ENCODE measurements around the gene ZNF844. TPM values are rescaled to one million over a fixed set of nuclear protein-coding genes. Genes with fewer than 3 reads are reported as not detected.

The ZNF844 gene
- total RNA-seq, 2 donors from 2014 or later: 8.3 to 12.4 TPM

DNA sequence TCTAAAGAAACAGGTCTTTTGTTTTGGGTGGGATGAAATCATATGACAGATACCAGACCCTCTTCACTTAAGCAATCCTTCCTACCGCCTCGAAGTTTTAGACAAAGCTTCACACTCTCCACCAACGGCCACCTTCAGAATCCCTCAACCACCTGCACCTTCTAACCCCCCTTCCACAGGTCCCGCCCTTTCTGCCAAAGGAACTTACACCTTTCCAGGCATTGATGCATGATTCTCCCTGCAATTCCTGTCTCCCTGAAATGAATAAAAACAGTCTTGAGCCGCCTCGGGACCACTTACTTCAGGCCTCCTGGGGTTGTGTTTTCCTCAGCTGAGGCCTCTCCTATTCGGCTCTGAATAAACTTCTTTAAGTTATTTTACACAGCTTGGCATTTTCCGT is 29.9 kb upstream of the ZNF844 start:
- H3K27ac ChIP-seq: no peak overlapping the region
- no peaks in the 10 kb centered on the region for H3K9me3 ChIP-seq
- H3K27me3 ChIP-seq: no peaks in the 10 kb centered on the region
- intact Hi-C loops (cut with DNase I): no loop called here
- no peaks in the 10 kb centered on the region for H3K36me3 ChIP-seq
- no peak for DNase-seq
- H3K4me1 ChIP-seq: no peaks in the 10 kb centered on the region
- no peak overlapping the region for H3K9ac ChIP-seq (ENCODE audit: low read depth in 2 of 2, low read length in 2 of 2)
- TF ChIP-seq, protein P1, sequence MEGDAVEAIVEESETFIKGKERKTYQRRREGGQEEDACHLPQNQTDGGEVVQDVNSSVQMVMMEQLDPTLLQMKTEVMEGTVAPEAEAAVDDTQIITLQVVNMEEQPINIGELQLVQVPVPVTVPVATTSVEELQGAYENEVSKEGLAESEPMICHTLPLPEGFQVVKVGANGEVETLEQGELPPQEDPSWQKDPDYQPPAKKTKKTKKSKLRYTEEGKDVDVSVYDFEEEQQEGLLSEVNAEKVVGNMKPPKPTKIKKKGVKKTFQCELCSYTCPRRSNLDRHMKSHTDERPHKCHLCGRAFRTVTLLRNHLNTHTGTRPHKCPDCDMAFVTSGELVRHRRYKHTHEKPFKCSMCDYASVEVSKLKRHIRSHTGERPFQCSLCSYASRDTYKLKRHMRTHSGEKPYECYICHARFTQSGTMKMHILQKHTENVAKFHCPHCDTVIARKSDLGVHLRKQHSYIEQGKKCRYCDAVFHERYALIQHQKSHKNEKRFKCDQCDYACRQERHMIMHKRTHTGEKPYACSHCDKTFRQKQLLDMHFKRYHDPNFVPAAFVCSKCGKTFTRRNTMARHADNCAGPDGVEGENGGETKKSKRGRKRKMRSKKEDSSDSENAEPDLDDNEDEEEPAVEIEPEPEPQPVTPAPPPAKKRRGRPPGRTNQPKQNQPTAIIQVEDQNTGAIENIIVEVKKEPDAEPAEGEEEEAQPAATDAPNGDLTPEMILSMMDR (IDR thresholded peaks at IDR 0.05): no peak
- H3K4me3 ChIP-seq: peak overlapping the region; percentile 98

DNA sequence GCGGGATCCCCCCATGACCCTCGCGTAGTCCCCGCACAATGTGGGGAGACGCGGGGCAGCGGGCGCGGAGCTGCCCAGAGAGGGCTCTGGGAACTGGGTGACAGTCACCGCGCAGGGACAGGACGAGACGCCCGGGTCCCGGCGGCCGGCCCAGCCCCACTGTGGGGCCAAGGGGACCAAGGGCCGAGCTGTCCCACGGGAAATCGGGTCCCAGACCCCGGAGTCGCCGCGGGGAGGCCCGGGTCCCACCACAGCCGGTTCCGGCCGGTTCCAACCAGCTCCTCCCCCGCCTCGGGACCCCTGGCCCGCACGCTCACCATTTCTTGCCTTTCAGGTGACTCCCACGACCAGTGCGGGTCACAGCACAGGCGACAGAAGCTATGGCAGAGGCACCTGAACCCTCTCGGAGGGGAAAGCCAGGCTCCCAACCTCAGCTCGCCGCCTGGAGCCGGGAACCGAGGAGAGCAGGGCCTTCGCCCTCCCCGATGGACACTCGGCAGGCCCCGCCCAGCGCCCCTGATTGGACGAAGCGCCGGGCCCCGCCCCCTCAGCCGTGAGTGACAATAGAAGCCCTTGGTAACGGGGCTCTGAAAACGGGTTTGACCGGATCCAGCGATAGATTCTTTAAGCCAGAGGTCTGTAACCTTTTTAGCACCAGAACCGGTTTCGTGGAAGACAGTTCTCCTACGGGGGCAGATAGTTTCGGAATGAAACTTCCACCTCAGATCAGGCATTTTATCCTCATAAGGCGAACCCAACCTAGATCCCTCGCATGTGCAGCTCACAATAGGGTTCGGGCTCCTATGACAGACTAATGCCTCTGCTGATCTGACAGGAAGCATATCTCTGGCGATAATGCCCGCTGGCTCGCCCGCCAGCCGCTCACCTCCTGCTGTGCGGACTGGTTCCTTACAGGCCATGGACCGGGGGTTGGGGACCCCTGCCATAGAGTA is 29.0 kb upstream of the ZNF844 start, which contains the start of gene ZNF433:
Gene ZNF433, minus strand, starts transcription at position 460 of the 953 bp plus-strand sequence. Its CDS starts 140 bp downstream, at position 320.
- Histone ChIP-seq H3K9ac (ENCODE audit: low read depth in 2 of 2, low read length in 2 of 2) (peak within 1 kb of the TSS; percentile 86 to 94), H3K36me3 (no peaks in the 10 kb centered on the region), H3K27ac (peak within 1 kb of the TSS; percentile 72), H3K4me3 (peak within 1 kb of the TSS; percentile 98), H3K27me3 (no peaks in the 10 kb centered on the region), H3K4me1 (no peaks in the 10 kb centered on the region), H3K9me3 (no peaks in the 10 kb centered on the region)
- intact Hi-C loops (cut with DNase I): no loop called here
- TF ChIP-seq, protein P1 (IDR thresholded peaks at IDR 0.05): no peak
- DNase-seq: peak; percentile 99

DNA sequence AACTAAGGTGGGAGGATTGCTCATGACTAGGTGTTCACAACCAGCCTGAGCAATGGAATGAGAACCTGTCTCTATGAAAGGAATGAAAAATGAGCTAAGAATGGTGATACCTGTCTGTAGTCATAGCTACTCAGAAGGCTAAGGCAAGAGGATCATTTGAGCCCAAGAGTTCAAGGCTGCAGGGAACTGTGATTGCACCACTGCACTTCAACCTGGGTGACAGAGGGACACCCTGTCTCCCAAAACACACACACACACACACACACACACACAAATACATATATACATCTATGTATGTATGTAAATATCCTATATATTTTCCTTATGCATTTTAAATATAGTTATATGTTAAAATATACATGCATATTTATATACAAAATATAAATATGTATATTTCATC is 21.6 kb upstream of the ZNF844 start:
- no peak for DNase-seq
- no peaks in the 10 kb centered on the region for H3K4me1 ChIP-seq
- TF ChIP-seq, protein P1 (IDR thresholded peaks at IDR 0.05): no peak
- intact Hi-C loops (cut with DNase I): no loop called here
- H3K4me3 ChIP-seq: no peak overlapping the region
- H3K27ac ChIP-seq: no peak overlapping the region
- H3K36me3 ChIP-seq: no peaks in the 10 kb centered on the region
- no peaks in the 10 kb centered on the region for H3K27me3 ChIP-seq
- H3K9ac ChIP-seq (ENCODE audit: low read depth in 2 of 2, low read length in 2 of 2): no peak overlapping the region
- H3K9me3 ChIP-seq: peaks cover 7% of the 10 kb centered on the region

DNA sequence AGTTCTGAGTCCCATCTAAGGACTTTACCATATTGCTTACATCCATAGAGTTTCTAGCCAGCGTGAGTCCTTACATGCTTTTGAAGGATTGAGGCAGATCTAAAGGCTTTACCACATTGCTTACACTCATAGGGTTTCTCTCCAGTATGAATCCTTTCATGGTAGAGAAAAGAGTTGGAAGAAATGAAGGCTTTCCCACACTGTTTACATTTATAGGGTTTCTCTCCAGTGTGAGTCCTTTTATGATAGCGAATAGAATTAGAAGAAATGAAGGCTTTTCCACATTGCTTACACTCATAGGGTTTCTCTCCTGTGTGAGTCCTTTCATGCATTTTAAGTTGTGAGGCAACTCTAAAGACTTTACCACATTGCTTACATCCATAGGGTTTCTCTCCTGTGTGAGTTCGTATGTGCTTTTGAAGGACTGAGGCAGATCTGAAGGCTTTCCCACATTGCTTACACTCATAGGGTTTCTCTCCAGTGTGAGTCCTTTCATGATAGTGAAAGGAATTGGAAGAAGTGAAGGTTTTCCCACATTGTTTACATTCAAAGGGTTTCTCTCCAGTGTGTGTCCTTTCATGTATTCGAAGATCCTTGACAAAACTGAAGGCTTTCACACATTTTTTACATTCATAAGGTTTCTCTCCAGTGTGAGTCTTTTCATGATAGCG is 20.6 kb upstream of the ZNF844 start:
- H3K9ac ChIP-seq (ENCODE audit: low read depth in 2 of 2, low read length in 2 of 2): no peak overlapping the region
- intact Hi-C loops (cut with DNase I): no loop called here
- no peak overlapping the region for H3K4me3 ChIP-seq
- TF ChIP-seq, protein P1 (IDR thresholded peaks at IDR 0.05): no peak
- H3K9me3 ChIP-seq: peaks cover 7% of the 10 kb centered on the region
- H3K36me3 ChIP-seq: no peaks in the 10 kb centered on the region
- no peak overlapping the region for H3K27ac ChIP-seq
- H3K4me1 ChIP-seq: no peaks in the 10 kb centered on the region
- H3K27me3 ChIP-seq: no peaks in the 10 kb centered on the region
- DNase-seq: no peak

DNA sequence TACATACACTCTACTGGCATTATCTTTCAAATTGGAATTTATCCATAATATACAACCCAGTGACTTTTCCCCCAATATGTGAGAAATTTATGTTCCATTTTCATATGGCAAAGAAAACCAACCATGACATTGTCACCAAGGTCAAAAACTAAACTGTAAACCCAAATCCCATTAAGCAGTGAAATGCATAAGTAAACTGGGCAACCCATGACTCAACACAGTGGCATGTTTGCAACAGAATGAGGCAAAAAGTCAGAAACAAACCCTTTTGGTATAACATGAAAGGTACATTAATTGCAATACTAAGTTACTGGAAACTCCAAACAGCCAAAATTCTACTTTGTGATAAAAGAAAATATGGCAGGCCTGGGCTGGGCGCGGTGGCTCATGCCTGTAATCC is 16.7 kb upstream of the ZNF844 start:
- Histone ChIP-seq H3K4me1 (peaks cover 6% of the 10 kb centered on the region), H3K4me3 (no peak overlapping the region), H3K9me3 (peaks cover 7% of the 10 kb centered on the region), H3K27ac (no peak overlapping the region), H3K36me3 (no peaks in the 10 kb centered on the region), H3K27me3 (no peaks in the 10 kb centered on the region), H3K9ac (ENCODE audit: low read depth in 2 of 2, low read length in 2 of 2) (no peak overlapping the region)
- no peak for DNase-seq
- TF ChIP-seq, protein P1 (IDR thresholded peaks at IDR 0.05): no peak
- intact Hi-C loops (cut with DNase I): no loop called here
